ENCODE measurements around the gene MAP7. TPM values are rescaled to one million over a fixed set of nuclear protein-coding genes. Genes with fewer than 3 reads are reported as not detected.

MAP7 gene
- total and polyA plus RNA-seq, 11 donors = 0.86 to 3.2 (median 2.1) TPM

- Histone ChIP-seq H3K27me3 (no peaks in the 10 kb centered on the region), H3K9me3 (no peaks in the 10 kb centered on the region), H3K36me3 (no peaks in the 10 kb centered on the region), H3K4me3 (no peak overlapping the region), H3K27ac (no peak overlapping the region), H3K4me1 (no peaks in the 10 kb centered on the region)
- DNase-seq (no peak), ATAC-seq (no peak)
- TF ChIP-seq CTCF (IDR thresholded peaks at IDR 0.05) (no peak), POLR2A (IDR thresholded peaks at IDR 0.05) (no peak)
- intact Hi-C loops (cut with DNase I) = no loop called here
Measured at GRCh38 chr6:136502786-136503185, 47.4 kb downstream of the MAP7 start.

GRCh38 chr6:136501514-136501913 lies 48.7 kb downstream of the MAP7 start:
- Histone ChIP-seq H3K4me3 (no peak overlapping the region), H3K9me3 (no peaks in the 10 kb centered on the region), H3K27me3 (no peaks in the 10 kb centered on the region), H3K4me1 (no peaks in the 10 kb centered on the region), H3K27ac (no peak overlapping the region), H3K36me3 (no peaks in the 10 kb centered on the region)
- ATAC-seq (no peak), DNase-seq (no peak)
- TF ChIP-seq POLR2A (IDR thresholded peaks at IDR 0.05) = no peak
- TF ChIP-seq CTCF (IDR thresholded peaks at IDR 0.05) = no peak
- intact Hi-C loops (cut with DNase I) = no loop called here
- WGBS, 4 donors = 88 to 95% (median 93%) methylated on average over 2 of the region's 2 CpGs

GRCh38 chr6:136501096-136501495 lies 49.1 kb downstream of the MAP7 start:
- ATAC-seq (no peak), DNase-seq (no peak)
- Histone ChIP-seq H3K36me3 (no peaks in the 10 kb centered on the region), H3K4me3 (no peak overlapping the region), H3K9me3 (no peaks in the 10 kb centered on the region), H3K27me3 (no peaks in the 10 kb centered on the region), H3K4me1 (no peaks in the 10 kb centered on the region), H3K27ac (no peak overlapping the region)
- 44 to 62% (median 48%) methylated on average over 1 of the region's 1 CpG for WGBS, 4 donors
- TF ChIP-seq CTCF (IDR thresholded peaks at IDR 0.05) (no peak), POLR2A (IDR thresholded peaks at IDR 0.05) (no peak)
- intact Hi-C loops (cut with DNase I) = no loop called here

GRCh38 chr6:136500414-136500813 lies 49.8 kb downstream of the MAP7 start:
- ATAC-seq = no peak
- Histone ChIP-seq H3K27ac (no peak overlapping the region), H3K36me3 (no peaks in the 10 kb centered on the region), H3K27me3 (no peaks in the 10 kb centered on the region), H3K4me1 (no peaks in the 10 kb centered on the region), H3K9me3 (no peaks in the 10 kb centered on the region), H3K4me3 (no peak overlapping the region)
- WGBS, 4 donors = 80 to 84% (median 82%) methylated on average over 5 of the region's 5 CpGs
- DNase-seq = no peak
- intact Hi-C loops (cut with DNase I) = no loop called here
- TF ChIP-seq CTCF (IDR thresholded peaks at IDR 0.05) (no peak), POLR2A (IDR thresholded peaks at IDR 0.05) (no peak)

Measured in heart left ventricle (tissue), 16 donors.